ENCODE results near the gene SYT15.
"Not testable (repeated sequence)": the region's sequence is repeated elsewhere in the genome, so short reads cannot be mapped to it uniquely, and the experiment has no call there.

DNA sequence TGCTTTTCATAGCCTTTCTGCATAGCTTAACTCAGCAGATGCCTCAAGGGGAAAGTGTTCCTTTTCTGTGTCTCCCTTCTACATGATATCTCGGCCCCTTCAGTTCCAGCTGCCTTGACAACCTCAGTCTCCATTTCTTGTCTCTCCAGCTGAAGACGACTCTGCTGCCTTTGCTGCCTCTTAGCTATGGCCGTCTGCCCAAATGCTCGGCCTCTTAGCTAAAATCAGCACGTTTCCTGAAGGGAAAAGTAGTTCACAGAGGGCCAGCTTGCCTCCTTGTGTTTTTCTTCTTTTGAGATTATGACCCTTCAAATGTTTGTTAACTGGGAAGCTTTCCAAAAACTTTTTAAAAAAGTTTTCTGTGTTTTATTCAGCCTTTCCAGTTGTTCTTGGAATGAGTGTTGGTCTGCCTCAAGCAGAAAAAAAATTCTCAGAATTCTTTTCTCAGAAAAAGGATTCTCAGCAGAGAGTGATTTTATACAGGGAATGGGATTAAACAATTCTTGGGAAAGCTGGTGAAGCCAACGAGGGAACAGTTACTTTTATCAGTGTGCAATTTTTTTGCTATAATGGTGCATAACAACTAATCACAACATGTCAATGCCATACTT lies 15.6 kb downstream of the SYT15 start:
- not testable (repeated sequence) for TF ChIP-seq CTCF (tag by site-specific recombination; IDR thresholded peaks at IDR 0.05); ZNF391 (tag by site-specific recombination; IDR thresholded peaks at IDR 0.05; ENCODE audit: borderline replicate concordance, low read depth); ZNF23 (tag by site-specific recombination; IDR thresholded peaks at IDR 0.05; ENCODE audit: borderline replicate concordance); PRDM10 (tag by site-specific recombination; IDR thresholded peaks at IDR 0.05); ZNF830 (tag by site-specific recombination; IDR thresholded peaks at IDR 0.05; ENCODE audit: low read depth); ATF2 (tag by site-specific recombination; IDR thresholded peaks at IDR 0.05; ENCODE audit: low read depth); ZNF639 (tag by site-specific recombination; IDR thresholded peaks at IDR 0.05); TCF7L2 (IDR thresholded peaks at IDR 0.05; ENCODE audit: borderline replicate concordance, low read depth, low read length)
- TF ChIP-seq, protein P1, sequence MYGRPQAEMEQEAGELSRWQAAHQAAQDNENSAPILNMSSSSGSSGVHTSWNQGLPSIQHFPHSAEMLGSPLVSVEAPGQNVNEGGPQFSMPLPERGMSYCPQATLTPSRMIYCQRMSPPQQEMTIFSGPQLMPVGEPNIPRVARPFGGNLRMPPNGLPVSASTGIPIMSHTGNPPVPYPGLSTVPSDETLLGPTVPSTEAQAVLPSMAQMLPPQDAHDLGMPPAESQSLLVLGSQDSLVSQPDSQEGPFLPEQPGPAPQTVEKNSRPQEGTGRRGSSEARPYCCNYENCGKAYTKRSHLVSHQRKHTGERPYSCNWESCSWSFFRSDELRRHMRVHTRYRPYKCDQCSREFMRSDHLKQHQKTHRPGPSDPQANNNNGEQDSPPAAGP (tag by site-specific recombination; IDR thresholded peaks at IDR 0.05), result not testable (repeated sequence)

Measured in HEK293 (cell line).